ENCODE measurements around the gene DUOX1. TPM values are rescaled to one million over a fixed set of nuclear protein-coding genes. Genes with fewer than 3 reads are reported as not detected.

The DUOX1 gene
- total and polyA plus RNA-seq, 2 donors (not counting 1 experiment from before 2014, with no cell fraction given): not detected

- Histone ChIP-seq H3K36me3 (ENCODE audit: control insufficient read depth, insufficient read depth, low read length) (no peaks in the 10 kb centered on the region), H3K79me2 (ENCODE audit: control insufficient read depth, insufficient read depth, low read length) (no peaks in the 10 kb centered on the region), H3K9me3 (ENCODE audit: control insufficient read depth, insufficient read depth, low read depth, low read length) (no peaks in the 10 kb centered on the region), H2AFZ (ENCODE audit: low read length) (no peak overlapping the region), H3K4me1 (ENCODE audit: control insufficient read depth, extremely low read depth, insufficient read depth, low read length) (no peaks in the 10 kb centered on the region), H3K9ac (ENCODE audit: insufficient read depth, low read length) (no peak overlapping the region), H3K27ac (ENCODE audit: insufficient read depth, low read length) (no peak overlapping the region), H4K20me1 (ENCODE audit: control insufficient read depth, extremely low read depth, insufficient read depth, low read length) (no peaks in the 10 kb centered on the region), H3K4me3 (replicated peaks in 1 of 4; ENCODE audit: control extremely low read depth in 1 of 4, insufficient read depth in 1 of 4, low read depth in 3 of 4, low read length in 4 of 4) (no peak overlapping the region), H3K4me2 (ENCODE audit: extremely low read depth, insufficient read depth, low read length) (no peak overlapping the region), H3K27me3 (ENCODE audit: control insufficient read depth, insufficient read depth, low read length) (peaks cover 61% of the 10 kb centered on the region)
- DNase-seq (ENCODE audit: low read depth in 2 of 2): no peak
- peak; percentile 84 for TF ChIP-seq EZH2 (IDR thresholded peaks at IDR 0.05; ENCODE audit: low read length, missing control alignments)
- no peak for TF ChIP-seq CTCF (conservative IDR thresholded peaks at IDR 0.05 in 1 of 2, IDR thresholded peaks at IDR 0.05 in 1 of 2; ENCODE audit: low read depth in 1 of 2, low read length in 2 of 2)
These were observed 13.1 kb upstream of the DUOX1 start for GRCh38 chr15:45116482-45117307.

GRCh38 chr15:45117308-45118130, 12.3 kb upstream of the DUOX1 start:
- Histone ChIP-seq H2AFZ (ENCODE audit: low read length) (no peak overlapping the region), H3K4me2 (ENCODE audit: extremely low read depth, insufficient read depth, low read length) (no peak overlapping the region), H3K9ac (ENCODE audit: insufficient read depth, low read length) (no peak overlapping the region), H3K4me1 (ENCODE audit: control insufficient read depth, extremely low read depth, insufficient read depth, low read length) (peaks cover 2% of the 10 kb centered on the region), H3K27ac (ENCODE audit: insufficient read depth, low read length) (no peak overlapping the region), H4K20me1 (ENCODE audit: control insufficient read depth, extremely low read depth, insufficient read depth, low read length) (no peaks in the 10 kb centered on the region), H3K27me3 (ENCODE audit: control insufficient read depth, insufficient read depth, low read length) (peaks cover 53% of the 10 kb centered on the region), H3K4me3 (replicated peaks in 1 of 4; ENCODE audit: control extremely low read depth in 1 of 4, insufficient read depth in 1 of 4, low read depth in 3 of 4, low read length in 4 of 4) (peak overlapping the region in 1 of 4 experiments; percentile 8), H3K79me2 (ENCODE audit: control insufficient read depth, insufficient read depth, low read length) (no peaks in the 10 kb centered on the region), H3K9me3 (ENCODE audit: control insufficient read depth, insufficient read depth, low read depth, low read length) (no peaks in the 10 kb centered on the region), H3K36me3 (ENCODE audit: control insufficient read depth, insufficient read depth, low read length) (no peaks in the 10 kb centered on the region)
- TF ChIP-seq CTCF (conservative IDR thresholded peaks at IDR 0.05 in 1 of 2, IDR thresholded peaks at IDR 0.05 in 1 of 2; ENCODE audit: low read depth in 1 of 2, low read length in 2 of 2) (no peak), EZH2 (IDR thresholded peaks at IDR 0.05; ENCODE audit: low read length, missing control alignments) (peak; percentile 20)
- DNase-seq (ENCODE audit: low read depth in 2 of 2): no peak

GRCh38 chr15:45118131-45118588, 11.6 kb upstream of the DUOX1 start:
- Histone ChIP-seq H3K4me3 (replicated peaks in 1 of 4; ENCODE audit: control extremely low read depth in 1 of 4, insufficient read depth in 1 of 4, low read depth in 3 of 4, low read length in 4 of 4) (no peak overlapping the region), H3K36me3 (ENCODE audit: control insufficient read depth, insufficient read depth, low read length) (no peaks in the 10 kb centered on the region), H3K4me2 (ENCODE audit: extremely low read depth, insufficient read depth, low read length) (no peak overlapping the region), H2AFZ (ENCODE audit: low read length) (no peak overlapping the region), H3K27ac (ENCODE audit: insufficient read depth, low read length) (no peak overlapping the region), H3K79me2 (ENCODE audit: control insufficient read depth, insufficient read depth, low read length) (no peaks in the 10 kb centered on the region), H3K27me3 (ENCODE audit: control insufficient read depth, insufficient read depth, low read length) (peaks cover 46% of the 10 kb centered on the region), H4K20me1 (ENCODE audit: control insufficient read depth, extremely low read depth, insufficient read depth, low read length) (no peaks in the 10 kb centered on the region), H3K9me3 (ENCODE audit: control insufficient read depth, insufficient read depth, low read depth, low read length) (no peaks in the 10 kb centered on the region), H3K4me1 (ENCODE audit: control insufficient read depth, extremely low read depth, insufficient read depth, low read length) (peaks cover 2% of the 10 kb centered on the region), H3K9ac (ENCODE audit: insufficient read depth, low read length) (no peak overlapping the region)
- TF ChIP-seq CTCF (conservative IDR thresholded peaks at IDR 0.05 in 1 of 2, IDR thresholded peaks at IDR 0.05 in 1 of 2; ENCODE audit: low read depth in 1 of 2, low read length in 2 of 2): peak; percentile 99 to 100
- no peak for TF ChIP-seq EZH2 (IDR thresholded peaks at IDR 0.05; ENCODE audit: low read length, missing control alignments)
- peak; percentile 82 to 89 for DNase-seq (ENCODE audit: low read depth in 2 of 2)
